ENCODE results near the gene PHKB.

DNA sequence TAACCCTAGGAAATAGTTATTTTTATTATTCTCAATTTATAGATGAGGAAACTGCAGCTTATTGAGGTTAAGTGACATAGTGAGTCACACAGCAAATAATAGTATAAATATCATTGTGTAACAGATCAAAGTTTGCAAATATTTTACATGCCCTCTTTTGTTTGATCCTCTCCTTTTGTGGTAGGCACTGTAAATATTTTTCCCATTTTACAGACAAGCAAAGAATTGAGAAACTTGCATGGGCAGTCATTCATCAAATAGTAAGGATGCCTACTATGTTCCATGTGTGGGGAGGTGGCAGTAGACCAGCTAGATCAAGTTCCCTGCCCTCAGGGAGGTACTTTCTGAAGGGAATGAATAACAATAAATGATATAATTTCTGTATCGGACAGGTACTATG lies 173.0 kb downstream of the PHKB start:
- TF ChIP-seq ZNF565 (CRISPR knock-in tag; conservative IDR thresholded peaks at IDR 0.05; ENCODE audit: low read depth), result no peak
- TF ChIP-seq POU6F1 (CRISPR knock-in tag; IDR thresholded peaks at IDR 0.05; ENCODE audit: borderline replicate concordance, low read depth), result no peak
- no peak for TF ChIP-seq TOX (CRISPR knock-in tag; IDR thresholded peaks at IDR 0.05; ENCODE audit: borderline replicate concordance)

Measured in SK-N-SH treated with all-trans-retinoic acid at 6 μM for 48 hours (cell line).